ENCODE measurements around the gene BICC1. TPM values are rescaled to one million over a fixed set of nuclear protein-coding genes. Genes with fewer than 3 reads are reported as not detected.

The BICC1 gene
- total RNA-seq, 1 experiment from 2014 or later: 70.2 TPM

- H3K27me3 Mint-ChIP-seq (ENCODE audit: unreplicated experiment): no peaks in the 10 kb centered on the region
- H3K36me3 Mint-ChIP-seq (ENCODE audit: insufficient read depth, unreplicated experiment): no peaks in the 10 kb centered on the region
- H3K9me3 Mint-ChIP-seq (ENCODE audit: low read depth, unreplicated experiment): peaks cover 6% of the 10 kb centered on the region
- no TSS peak for BruUV-seq (replicated peaks)
- CTCF ChIA-PET: no interaction called here
- H3K4me1 Mint-ChIP-seq (ENCODE audit: low read depth, unreplicated experiment): peaks cover 19% of the 10 kb centered on the region
- DNase-seq: no peak
- H3K4me3 Mint-ChIP-seq (ENCODE audit: low read depth, unreplicated experiment): no peak overlapping the region
- TF ChIP-seq, protein P1, sequence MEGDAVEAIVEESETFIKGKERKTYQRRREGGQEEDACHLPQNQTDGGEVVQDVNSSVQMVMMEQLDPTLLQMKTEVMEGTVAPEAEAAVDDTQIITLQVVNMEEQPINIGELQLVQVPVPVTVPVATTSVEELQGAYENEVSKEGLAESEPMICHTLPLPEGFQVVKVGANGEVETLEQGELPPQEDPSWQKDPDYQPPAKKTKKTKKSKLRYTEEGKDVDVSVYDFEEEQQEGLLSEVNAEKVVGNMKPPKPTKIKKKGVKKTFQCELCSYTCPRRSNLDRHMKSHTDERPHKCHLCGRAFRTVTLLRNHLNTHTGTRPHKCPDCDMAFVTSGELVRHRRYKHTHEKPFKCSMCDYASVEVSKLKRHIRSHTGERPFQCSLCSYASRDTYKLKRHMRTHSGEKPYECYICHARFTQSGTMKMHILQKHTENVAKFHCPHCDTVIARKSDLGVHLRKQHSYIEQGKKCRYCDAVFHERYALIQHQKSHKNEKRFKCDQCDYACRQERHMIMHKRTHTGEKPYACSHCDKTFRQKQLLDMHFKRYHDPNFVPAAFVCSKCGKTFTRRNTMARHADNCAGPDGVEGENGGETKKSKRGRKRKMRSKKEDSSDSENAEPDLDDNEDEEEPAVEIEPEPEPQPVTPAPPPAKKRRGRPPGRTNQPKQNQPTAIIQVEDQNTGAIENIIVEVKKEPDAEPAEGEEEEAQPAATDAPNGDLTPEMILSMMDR (IDR thresholded peaks at IDR 0.05; ENCODE audit: unreplicated experiment): no peak
- intact Hi-C loops (cut with micrococcal nuclease; ENCODE audit: unreplicated experiment): no loop called here
- no peak overlapping the region for H3K27ac Mint-ChIP-seq (ENCODE audit: unreplicated experiment)
Measured at GRCh38 chr10:58693919-58694318, 181.2 kb downstream of the BICC1 start.

DNA sequence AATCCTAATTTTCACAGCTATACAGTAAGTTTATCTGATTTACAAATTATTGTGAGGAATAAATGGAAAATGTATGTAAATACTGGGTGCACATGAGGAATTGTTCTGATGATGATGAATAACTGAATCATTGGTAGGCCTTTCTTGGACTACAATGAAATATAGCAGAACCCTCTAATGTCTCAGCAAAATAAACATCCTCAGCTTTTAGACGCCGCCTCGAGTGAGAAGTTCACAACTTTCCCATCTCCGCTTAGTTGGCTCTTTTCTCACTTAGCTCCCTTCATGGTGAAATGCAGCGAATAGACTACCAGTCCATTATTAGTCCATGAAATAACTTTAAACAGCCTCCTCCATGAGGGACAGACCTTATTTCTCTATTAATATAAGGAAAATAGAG, 182.3 kb downstream of the BICC1 start:
- H3K27me3 Mint-ChIP-seq (ENCODE audit: unreplicated experiment): no peaks in the 10 kb centered on the region
- no peak overlapping the region for H3K27ac Mint-ChIP-seq (ENCODE audit: unreplicated experiment)
- H3K4me1 Mint-ChIP-seq (ENCODE audit: low read depth, unreplicated experiment): peaks cover 26% of the 10 kb centered on the region
- no peaks in the 10 kb centered on the region for H3K36me3 Mint-ChIP-seq (ENCODE audit: insufficient read depth, unreplicated experiment)
- CTCF ChIA-PET: no interaction called here
- intact Hi-C loops (cut with micrococcal nuclease; ENCODE audit: unreplicated experiment): no loop called here
- H3K9me3 Mint-ChIP-seq (ENCODE audit: low read depth, unreplicated experiment): peaks cover 6% of the 10 kb centered on the region
- TF ChIP-seq, protein P1 (IDR thresholded peaks at IDR 0.05; ENCODE audit: unreplicated experiment): no peak
- no TSS peak for BruUV-seq (replicated peaks)
- H3K4me3 Mint-ChIP-seq (ENCODE audit: low read depth, unreplicated experiment): no peak overlapping the region
- DNase-seq: no peak

DNA sequence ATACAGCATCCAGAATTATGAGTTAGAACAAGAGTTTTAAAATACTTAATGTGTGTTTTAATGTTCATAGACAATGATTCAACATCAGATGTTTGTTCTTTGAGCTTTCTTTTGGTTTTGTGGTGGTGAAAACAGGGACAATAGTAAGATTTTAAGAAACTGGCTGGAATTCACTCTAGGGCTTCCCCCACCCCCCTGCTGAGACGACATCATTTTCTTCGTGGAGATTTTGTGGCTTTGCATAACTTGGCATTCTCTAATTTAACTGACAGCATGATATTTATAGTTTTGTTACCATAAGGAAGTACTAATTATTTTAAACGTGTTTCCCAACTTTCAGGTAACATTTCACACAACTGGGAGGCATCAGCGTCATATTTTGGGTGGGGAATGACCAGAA, 184.1 kb downstream of the BICC1 start:
- intact Hi-C loops (cut with micrococcal nuclease; ENCODE audit: unreplicated experiment): no loop called here
- Mint-ChIP-seq H3K4me1 (ENCODE audit: low read depth, unreplicated experiment) (peaks cover 41% of the 10 kb centered on the region), H3K27ac (ENCODE audit: unreplicated experiment) (no peak overlapping the region), H3K36me3 (ENCODE audit: insufficient read depth, unreplicated experiment) (no peaks in the 10 kb centered on the region), H3K4me3 (ENCODE audit: low read depth, unreplicated experiment) (no peak overlapping the region), H3K27me3 (ENCODE audit: unreplicated experiment) (no peaks in the 10 kb centered on the region), H3K9me3 (ENCODE audit: low read depth, unreplicated experiment) (peaks cover 3% of the 10 kb centered on the region)
- CTCF ChIA-PET: no interaction called here
- no peak for DNase-seq
- BruUV-seq (replicated peaks): no TSS peak
- TF ChIP-seq, protein P1 (IDR thresholded peaks at IDR 0.05; ENCODE audit: unreplicated experiment): no peak

DNA sequence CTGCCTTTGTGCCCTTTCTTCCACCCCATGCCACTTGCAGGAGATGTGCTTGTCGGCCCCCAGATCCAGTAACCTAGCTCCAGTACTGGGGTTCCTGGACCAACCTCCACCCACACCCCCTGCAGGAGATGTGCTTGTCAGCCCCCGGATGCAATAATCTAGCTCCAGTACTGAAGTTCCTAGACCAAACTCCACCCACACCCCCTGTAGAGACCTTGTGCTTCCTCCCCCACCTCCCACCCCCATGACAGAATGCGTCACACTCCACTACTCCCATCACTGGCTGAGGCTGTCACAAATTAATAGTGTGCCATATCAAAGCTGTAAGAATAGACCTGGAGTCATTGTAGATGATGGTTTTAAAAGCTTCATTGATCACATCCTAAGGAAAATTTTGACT, 185.0 kb downstream of the BICC1 start:
- CTCF ChIA-PET: interaction anchor here (1.3 kb wide), 1 partner anchor 16 kb away, joined by 6 read pairs; no protein-coding TSS in a partner anchor
- TF ChIP-seq, protein P1 (IDR thresholded peaks at IDR 0.05; ENCODE audit: unreplicated experiment): no peak
- no peak for DNase-seq
- H3K36me3 Mint-ChIP-seq (ENCODE audit: insufficient read depth, unreplicated experiment): no peaks in the 10 kb centered on the region
- intact Hi-C loops (cut with micrococcal nuclease; ENCODE audit: unreplicated experiment): no loop called here
- H3K4me3 Mint-ChIP-seq (ENCODE audit: low read depth, unreplicated experiment): no peak overlapping the region
- peaks cover 45% of the 10 kb centered on the region for H3K4me1 Mint-ChIP-seq (ENCODE audit: low read depth, unreplicated experiment)
- no peaks in the 10 kb centered on the region for H3K9me3 Mint-ChIP-seq (ENCODE audit: low read depth, unreplicated experiment)
- H3K27ac Mint-ChIP-seq (ENCODE audit: unreplicated experiment): no peak overlapping the region
- H3K27me3 Mint-ChIP-seq (ENCODE audit: unreplicated experiment): no peaks in the 10 kb centered on the region
- BruUV-seq (replicated peaks): no TSS peak
